Urinary bladder (tissue), 4 donors: Measurements from ENCODE around the gene RFC5. TPM values are rescaled to one million over a fixed set of nuclear protein-coding genes. Genes with fewer than 3 reads are reported as not detected.
"Not testable (repeated sequence)": the region's sequence is repeated elsewhere in the genome, so short reads cannot be mapped to it uniquely, and the experiment has no call there.

Experiments
- DNase-seq: peaks from one replicate; pipeline ENCODE4 v3.0.0-alpha.2; 2015; ENCODE audit errors: extremely low spot score
- H3K27ac ChIP-seq: one replicate; pipeline ENCODE4 v1.5.1; 2013; ENCODE audit warnings: low read depth, mild to moderate bottlenecking, moderate library complexity
- H3K36me3 ChIP-seq: one replicate; pipeline ENCODE4 v1.6.1; 2013; ENCODE audit warnings: mild to moderate bottlenecking, moderate library complexity; ENCODE audit not compliant: insufficient read depth
- H3K4me1 ChIP-seq: one replicate; pipeline ENCODE4 v1.6.1; 2013; ENCODE audit warnings: mild to moderate bottlenecking, moderate library complexity; ENCODE audit not compliant: insufficient read depth
- H3K4me3 ChIP-seq: one replicate; pipeline ENCODE4 v1.5.1; 2013; ENCODE audit warnings: low read depth, low read length
- WGBS: extraction: QIAGEN DNeasy Blood & Tissue Kit; methylation state at CpG from one replicate; pipeline ENCODE4 v1.1.7; 2013; 5-methylcytosine and 5-hydroxymethylcytosine counted together
- polyA plus RNA-seq: library from polyadenylated mRNA; stranded (reverse); fragments of 200-250 nt; gene quantifications from one replicate; pipeline ENCODE4 v1.2.3, GENCODE V29; 2013
- total RNA-seq: library from RNA; depleted of rRNA; stranded (reverse); fragments of >200 nt; gene quantifications from one replicate; pipeline ENCODE4 v1.2.3, GENCODE V29; 2014
- donor health status: healthy with polysubstance abuse.
- donor health status: healthy.

Gene RFC5
- total and polyA plus RNA-seq, 2 donors: 12.9 to 23.3 TPM

DNA sequence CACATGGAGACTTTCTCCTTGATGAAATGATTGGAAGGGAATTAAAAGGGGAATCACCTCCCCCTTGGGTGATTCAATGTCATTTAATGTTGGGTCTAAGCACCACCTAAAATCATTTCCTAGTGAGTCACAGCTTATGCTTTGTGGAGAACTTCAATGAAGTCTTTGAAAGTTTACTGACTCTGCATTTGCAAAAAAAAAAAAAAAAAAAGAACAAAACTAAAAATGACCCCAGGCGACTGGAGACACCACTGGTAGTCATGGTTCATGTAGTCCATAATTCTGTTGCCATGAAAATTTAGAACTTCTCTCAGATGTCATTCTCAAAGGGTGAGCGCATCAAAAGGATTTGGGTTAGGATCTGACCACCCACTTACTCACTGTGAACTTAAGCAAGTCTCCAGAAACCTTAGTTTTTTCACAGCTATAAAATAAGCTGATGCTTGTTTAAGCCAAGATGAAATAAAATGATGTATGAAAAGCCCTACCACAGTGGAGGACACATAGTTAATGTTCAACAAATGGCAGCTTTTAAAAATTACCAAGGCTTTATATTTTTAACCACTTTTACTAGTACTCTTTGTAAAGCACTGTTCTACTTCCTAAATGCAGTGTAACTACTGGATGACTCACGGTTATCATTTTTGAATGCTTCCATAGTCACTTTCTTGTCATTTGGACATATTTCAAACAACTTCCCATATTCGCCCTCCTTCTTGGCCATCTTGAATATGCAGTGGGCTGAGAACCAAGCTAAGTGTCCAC is 29.6 kb upstream of the RFC5 start:
- no peak overlapping the region for H3K27ac ChIP-seq
- no peak overlapping the region for H3K4me3 ChIP-seq
- H3K36me3 ChIP-seq: no peaks in the 10 kb centered on the region
- no peaks in the 10 kb centered on the region for H3K4me1 ChIP-seq
- 73% methylated on average over 4 of the region's 4 CpGs for WGBS
- DNase-seq: no peak

DNA sequence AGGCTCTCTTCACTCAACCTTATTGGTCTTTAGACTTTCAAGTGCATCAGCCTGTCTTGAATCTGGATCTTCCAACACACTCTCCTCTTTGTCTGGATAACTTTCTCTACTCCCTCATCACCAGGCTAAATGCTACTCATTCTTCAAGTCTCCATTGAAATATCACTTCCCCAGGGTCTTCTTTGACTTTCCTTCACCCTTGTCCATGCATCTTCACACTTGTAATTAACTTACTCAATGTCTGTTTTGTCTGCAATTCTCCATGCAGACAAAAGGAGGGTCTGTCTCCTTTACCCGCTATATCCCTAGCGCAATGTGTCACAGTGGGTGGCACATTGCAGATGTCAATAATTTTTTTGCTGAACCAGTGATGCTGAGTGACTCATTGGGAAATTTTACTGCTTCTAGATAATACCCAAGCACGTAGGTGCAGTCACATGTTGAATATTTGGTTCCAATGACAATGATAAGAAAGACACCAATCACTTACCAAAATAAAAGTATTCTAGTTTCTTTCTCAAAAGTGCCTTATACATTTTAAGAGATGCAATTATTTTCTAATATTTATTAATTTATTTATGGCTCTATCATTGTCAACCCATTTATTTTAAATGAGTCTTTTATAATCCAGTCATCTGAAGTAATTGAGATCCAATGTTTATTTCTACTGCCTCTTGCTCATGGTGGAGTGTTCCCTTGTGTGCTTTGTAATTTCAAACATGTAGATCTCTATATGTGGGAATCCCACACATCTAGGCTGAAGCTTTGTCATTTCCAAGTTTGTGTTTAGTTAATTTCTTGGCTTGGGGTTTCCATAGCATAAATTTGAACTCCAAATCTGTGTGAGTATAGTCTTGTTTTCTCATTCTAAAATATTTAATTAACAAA is 21.7 kb upstream of the RFC5 start:
- H3K36me3 ChIP-seq: no peaks in the 10 kb centered on the region
- H3K4me1 ChIP-seq: no peaks in the 10 kb centered on the region
- DNase-seq: no peak
- no peak overlapping the region for H3K4me3 ChIP-seq
- 80% methylated on average over 3 of the region's 3 CpGs for WGBS
- no peak overlapping the region for H3K27ac ChIP-seq

DNA sequence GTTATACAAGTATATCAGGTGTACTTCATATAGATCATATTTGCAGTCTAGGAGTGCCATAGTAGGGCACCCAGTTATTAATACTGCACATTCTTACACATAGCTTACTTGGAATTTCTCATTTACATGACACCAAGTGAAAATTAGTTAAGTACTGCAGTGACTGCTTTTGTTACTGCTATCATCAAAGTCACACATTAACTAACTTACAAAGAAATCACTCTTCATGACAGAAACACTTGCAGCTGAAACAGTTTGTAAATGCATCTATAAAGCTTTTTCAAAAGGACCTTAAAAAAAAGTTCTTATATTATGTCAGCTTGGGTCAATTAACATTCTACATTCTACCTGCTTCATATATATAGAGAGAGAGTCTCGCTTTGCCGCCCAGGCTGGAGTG is 17.8 kb upstream of the RFC5 start:
- no peaks in the 10 kb centered on the region for H3K4me1 ChIP-seq
- H3K4me3 ChIP-seq: no peak overlapping the region
- WGBS: 94% methylated on average over 2 of the region's 2 CpGs
- no peaks in the 10 kb centered on the region for H3K36me3 ChIP-seq
- no peak overlapping the region for H3K27ac ChIP-seq
- no peak for DNase-seq

DNA sequence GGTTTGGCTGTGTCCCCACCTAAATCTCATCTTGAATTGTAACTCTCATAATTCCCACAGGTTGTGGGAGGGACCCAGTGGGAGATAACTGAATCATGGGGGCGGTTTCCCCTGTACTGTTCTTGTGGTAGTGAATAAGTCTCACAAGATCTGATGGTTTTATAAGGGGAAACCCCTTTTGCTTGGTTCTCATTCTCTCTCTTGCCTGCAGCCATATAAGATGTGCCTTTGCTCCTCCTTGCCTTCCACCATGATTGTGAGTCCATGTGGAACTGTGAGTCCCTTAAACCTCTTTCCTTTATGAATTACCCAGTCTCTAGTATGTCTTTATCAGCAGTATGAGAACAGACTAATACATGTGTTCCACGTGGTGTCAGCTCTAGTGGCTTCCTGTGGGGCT is 16.7 kb upstream of the RFC5 start:
- not testable (repeated sequence) for H3K4me1 ChIP-seq, H3K4me3 ChIP-seq, H3K36me3 ChIP-seq, DNase-seq, H3K27ac ChIP-seq
- 66% methylated on average over 2 of the region's 2 CpGs for WGBS

DNA sequence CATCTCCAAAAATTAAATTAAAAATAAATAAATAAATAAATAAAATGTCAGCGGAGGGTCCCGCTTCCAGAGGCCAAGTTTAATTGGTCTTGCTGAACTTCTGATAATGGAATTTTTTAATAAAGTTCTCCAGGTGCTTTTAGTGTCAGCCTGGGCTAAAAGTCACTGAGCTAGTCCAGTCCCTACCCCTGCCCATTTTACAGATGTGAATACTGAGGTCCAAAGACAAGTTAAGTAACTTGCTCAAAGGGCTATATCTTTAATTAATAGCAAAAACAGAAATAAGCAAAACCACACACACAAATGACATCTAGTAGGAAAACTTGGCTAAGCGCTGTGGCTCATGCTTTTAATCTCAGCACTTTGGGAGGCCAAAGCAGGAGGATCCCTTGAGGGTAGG is 5.6 kb upstream of the RFC5 start:
- no peak for DNase-seq
- WGBS: 97% methylated on average over 3 of the region's 3 CpGs
- Histone ChIP-seq H3K27ac (no peak overlapping the region), H3K4me1 (no peaks in the 10 kb centered on the region), H3K4me3 (no peak overlapping the region), H3K36me3 (no peaks in the 10 kb centered on the region)

DNA sequence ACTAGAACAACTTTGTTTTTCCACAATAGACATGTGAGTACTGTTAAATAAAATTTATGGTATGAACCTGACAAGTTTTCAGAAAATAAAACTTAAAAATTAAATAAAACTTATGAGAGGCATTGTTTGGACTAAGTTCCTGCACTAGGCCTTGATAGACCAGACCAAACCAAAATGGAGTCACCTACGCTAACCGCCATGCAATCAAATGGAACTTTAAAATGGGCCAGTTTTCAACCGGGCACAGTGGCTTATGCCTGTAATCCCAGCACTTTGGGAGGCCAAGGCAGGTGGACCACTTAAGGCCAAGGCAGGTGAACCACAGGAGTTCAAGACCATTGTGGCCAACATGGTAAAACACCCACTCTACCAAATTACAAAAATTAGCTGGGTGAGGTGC is 5.1 kb upstream of the RFC5 start:
- DNase-seq: no peak
- WGBS: 98% methylated on average over 3 of the region's 3 CpGs

DNA sequence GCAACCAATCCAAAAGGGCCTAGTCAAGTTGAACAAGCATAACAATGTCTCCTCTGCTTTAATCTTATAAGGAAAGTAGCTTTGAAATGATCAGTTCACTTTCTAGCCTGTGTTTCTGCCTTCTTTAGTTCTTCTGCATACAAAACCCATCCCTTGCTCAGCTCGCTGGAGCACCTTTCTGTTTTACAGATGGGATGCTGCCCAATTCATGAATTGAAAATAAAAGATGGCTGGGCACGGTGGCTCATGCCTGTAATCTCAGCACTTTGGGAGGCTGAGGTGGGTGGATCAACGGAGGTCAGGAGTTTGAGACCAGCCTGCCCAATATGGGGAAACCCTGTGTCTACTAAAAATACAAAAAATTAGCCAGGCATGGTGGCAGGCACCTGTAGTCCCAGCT is 4.5 kb upstream of the RFC5 start:
- no peak for DNase-seq
- Histone ChIP-seq H3K27ac (no peak overlapping the region), H3K4me3 (no peak overlapping the region), H3K36me3 (no peaks in the 10 kb centered on the region), H3K4me1 (no peaks in the 10 kb centered on the region)
- WGBS: 86% methylated on average over 3 of the region's 3 CpGs

More for the DNA sequence above, 5.1 kb upstream of the RFC5 start:
- H3K4me3 ChIP-seq: no peak overlapping the region
- H3K36me3 ChIP-seq: no peaks in the 10 kb centered on the region
- H3K4me1 ChIP-seq: no peaks in the 10 kb centered on the region
- no peak overlapping the region for H3K27ac ChIP-seq

DNA sequence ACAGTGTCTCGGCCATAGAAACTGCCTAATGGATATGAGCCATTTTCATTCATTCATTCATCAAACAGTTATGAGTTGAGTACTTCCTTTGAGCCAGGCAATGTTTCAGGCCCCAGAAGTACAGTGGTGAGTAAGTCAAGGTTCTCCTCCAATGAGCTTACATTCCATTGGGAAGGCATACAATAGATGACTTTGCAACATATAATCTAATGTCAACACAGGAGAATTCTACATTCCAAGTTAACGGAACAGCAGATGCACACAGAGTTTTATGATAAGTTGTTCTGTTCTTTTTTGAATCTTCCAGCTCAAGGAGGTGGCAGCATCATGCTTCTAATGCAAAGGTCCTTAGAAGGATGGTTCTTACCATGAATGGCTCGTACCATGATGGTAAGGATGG is 3.2 kb upstream of the RFC5 start:
- no peak for DNase-seq
- no peak overlapping the region for H3K4me3 ChIP-seq
- H3K36me3 ChIP-seq: no peaks in the 10 kb centered on the region
- no peaks in the 10 kb centered on the region for H3K4me1 ChIP-seq
- WGBS: 86% methylated on average over 3 of the region's 3 CpGs
- H3K27ac ChIP-seq: no peak overlapping the region

DNA sequence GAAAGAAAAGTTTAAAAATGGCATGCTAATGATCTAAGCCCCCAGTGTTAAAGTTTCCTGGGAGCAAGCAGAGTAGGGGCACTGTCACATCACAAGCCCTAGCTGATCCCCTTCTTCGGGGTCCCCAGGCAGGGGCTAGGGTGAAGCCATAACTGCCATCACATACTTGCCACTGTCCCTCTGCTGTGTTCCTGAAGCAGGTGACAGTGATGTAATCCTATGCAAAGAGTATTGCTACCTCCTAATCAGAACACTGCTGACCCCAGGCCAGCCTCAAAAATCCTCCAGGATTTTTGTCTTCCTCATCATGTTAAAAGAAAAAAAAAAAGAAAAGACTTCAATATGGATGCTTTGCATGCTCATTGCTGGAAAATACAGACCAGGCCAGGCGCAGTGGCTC is 1.2 kb upstream of the RFC5 start:
- Histone ChIP-seq H3K36me3 (no peaks in the 10 kb centered on the region), H3K4me3 (no peak overlapping the region), H3K27ac (no peak overlapping the region), H3K4me1 (no peaks in the 10 kb centered on the region)
- DNase-seq: no peak
- WGBS: 89% methylated on average over 2 of the region's 2 CpGs

DNA sequence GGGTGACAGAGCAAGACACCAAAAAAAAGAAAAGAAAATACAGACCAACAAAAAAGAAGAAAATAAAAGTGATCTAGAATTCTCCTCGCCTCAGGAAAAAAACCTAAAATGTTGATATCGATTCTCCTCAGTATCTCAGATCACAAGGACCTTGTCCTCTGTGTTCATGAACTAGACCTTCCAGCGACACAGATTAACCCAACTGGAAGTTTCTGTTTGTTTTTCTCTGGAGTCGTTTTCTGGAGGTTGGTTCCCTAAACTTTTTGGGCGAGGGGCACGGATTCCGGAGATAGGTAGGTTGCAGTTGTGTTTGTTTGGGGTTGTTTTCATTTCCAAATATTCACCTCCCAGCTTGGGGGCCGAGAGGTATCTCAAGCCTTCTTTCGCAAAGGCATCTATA is 559 bp upstream of the RFC5 start:
- WGBS: 31% methylated on average over 9 of the region's 9 CpGs
- H3K27ac ChIP-seq: no peak overlapping the region

DNA sequence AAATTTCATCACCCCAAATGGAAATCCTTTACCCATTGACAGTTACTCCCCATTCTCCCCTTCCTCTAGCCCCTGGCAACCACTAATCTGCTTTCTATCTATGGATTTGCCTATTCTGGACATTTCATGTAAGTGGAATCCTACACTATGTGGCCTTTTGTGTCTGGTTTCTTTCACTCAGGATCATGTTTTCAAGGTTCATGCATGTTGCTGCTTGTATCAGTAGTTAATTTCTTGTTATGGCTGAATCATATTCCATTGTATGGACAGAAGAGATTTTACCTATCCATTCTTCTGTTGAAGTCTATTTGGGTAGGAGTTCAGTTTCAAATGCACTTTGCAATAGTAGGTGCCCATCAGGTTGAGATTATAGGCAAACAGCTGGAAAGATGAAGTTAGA is 1.4 kb downstream of the RFC5 start:
- Histone ChIP-seq H3K27ac (no peak overlapping the region), H3K4me1 (no peaks in the 10 kb centered on the region), H3K36me3 (peaks cover 1% of the 10 kb centered on the region), H3K4me3 (no peak overlapping the region)
- no peak for DNase-seq

More for the DNA sequence above, 559 bp upstream of the RFC5 start:
- Histone ChIP-seq H3K36me3 (no peaks in the 10 kb centered on the region), H3K4me1 (no peaks in the 10 kb centered on the region), H3K4me3 (peak overlapping the region; percentile 87)
- DNase-seq: no peak

DNA sequence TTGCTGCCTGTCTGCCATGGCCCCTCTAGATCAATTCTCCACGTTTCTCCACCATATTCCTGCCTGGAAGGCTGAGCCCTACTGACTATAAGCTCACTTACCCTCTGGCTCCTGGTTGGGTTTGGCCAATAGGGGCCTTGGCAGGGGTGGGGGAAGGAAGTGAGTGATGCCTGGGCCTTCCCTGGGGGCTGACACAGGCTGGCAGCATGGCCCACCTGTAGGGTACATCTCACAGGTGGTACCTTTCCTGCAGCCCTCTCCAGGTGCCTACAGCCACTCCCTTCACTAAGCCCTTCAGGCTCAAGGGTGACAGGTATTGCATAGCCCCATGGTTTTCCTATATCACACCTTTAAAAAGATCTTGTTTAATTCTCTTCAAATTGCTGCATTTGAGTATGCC is 3.5 kb downstream of the RFC5 start:
- DNase-seq: no peak
- WGBS: 83% methylated on average over 1 of the region's 1 CpG
- peaks cover 1% of the 10 kb centered on the region for H3K36me3 ChIP-seq
- no peak overlapping the region for H3K4me3 ChIP-seq
- H3K27ac ChIP-seq: no peak overlapping the region
- H3K4me1 ChIP-seq: no peaks in the 10 kb centered on the region

DNA sequence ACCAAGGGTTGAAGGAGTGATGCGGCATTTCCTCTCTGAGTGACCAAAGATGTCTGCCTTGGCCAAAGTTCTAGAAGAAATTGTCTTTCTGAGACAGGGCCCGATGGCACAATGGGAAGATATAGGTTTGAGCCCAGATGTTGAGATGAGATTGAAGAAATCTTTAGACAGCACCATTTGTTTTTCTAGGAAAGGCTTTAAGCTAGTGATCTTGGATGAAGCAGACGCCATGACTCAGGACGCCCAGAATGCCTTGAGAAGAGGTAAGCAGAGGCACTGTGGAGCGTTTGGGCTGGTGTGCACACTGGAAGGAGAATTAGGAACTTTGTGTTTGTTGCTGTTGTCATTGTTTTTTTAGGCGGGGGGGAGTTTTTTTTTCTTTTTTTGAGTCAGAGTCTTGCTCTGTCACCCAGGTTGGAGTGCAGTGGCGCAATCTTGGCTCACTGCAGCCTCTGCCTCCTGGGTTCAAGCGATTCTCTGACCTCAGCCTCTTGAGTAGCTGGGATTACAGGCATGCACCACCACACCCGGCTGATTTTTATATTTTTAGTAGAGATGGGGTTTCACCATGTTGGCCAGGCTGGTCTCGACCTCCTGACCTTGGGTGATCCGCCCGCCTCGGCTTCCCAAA is 5.7 kb downstream of the RFC5 start:
- WGBS: 85% methylated on average over 13 of the region's 13 CpGs
- H3K36me3 ChIP-seq, H3K4me3 ChIP-seq, DNase-seq, H3K4me1 ChIP-seq, H3K27ac ChIP-seq: not testable (repeated sequence)

DNA sequence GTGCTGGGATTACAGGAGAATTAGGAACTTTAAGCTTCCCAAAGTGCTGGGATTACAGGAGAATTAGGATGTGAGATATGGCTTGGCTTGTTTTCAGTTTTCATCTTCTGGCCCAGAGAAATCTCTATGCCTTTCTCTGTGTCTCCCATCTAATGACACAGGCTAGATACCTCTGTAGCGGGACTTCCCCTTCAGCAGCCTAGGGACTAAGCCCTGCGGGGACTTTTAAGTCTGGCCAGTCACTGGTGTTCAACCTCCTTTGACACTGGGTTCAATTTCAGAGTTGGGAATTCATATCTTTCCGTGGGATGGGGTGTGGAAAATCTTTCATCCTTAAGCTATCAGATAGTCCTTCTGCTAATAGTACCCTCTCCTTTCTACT is 6.2 kb downstream of the RFC5 start:
- WGBS: 90% methylated on average over 3 of the region's 3 CpGs
- Histone ChIP-seq H3K27ac (no peak overlapping the region), H3K4me3 (no peak overlapping the region), H3K4me1 (no peaks in the 10 kb centered on the region), H3K36me3 (peaks cover 5% of the 10 kb centered on the region)
- DNase-seq: no peak
